GM12875 (cell line): ENCODE measurements around the gene NUP42.

ENCODE experiments used
- H3K4me3 ChIP-seq: one replicate; pipeline ENCODE4 v1.5.1; 2011; ENCODE audit warnings: low read depth, low read length, control low read depth
- CTCF ChIP-seq: IDR thresholded peaks from 2 replicates; pipeline ENCODE4 v1.5.1; 2011; ENCODE audit warnings: low read depth, mild to moderate bottlenecking, control low read depth, inconsistent platforms, low read length, moderate library complexity, borderline replicate concordance; ENCODE audit not compliant: insufficient read depth

The NUP42 gene

GRCh38 chr7:23161482-23161881, 20.4 kb upstream of the NUP42 start:
- no peak overlapping the region for H3K4me3 ChIP-seq
- no peak for TF ChIP-seq CTCF

GRCh38 chr7:23164846-23165245, 17.0 kb upstream of the NUP42 start:
- no peak overlapping the region for H3K4me3 ChIP-seq
- no peak for TF ChIP-seq CTCF

- no peak for TF ChIP-seq CTCF
- H3K4me3 ChIP-seq, result no peak overlapping the region
Measured at GRCh38 chr7:23165316-23165715, 16.5 kb upstream of the NUP42 start.

GRCh38 chr7:23167691-23168090, 14.2 kb upstream of the NUP42 start:
- no peak overlapping the region for H3K4me3 ChIP-seq
- no peak for TF ChIP-seq CTCF

- TF ChIP-seq CTCF, result no peak
- no peak overlapping the region for H3K4me3 ChIP-seq
Measured at GRCh38 chr7:23168111-23168885, 13.6 kb upstream of the NUP42 start.

- no peak overlapping the region for H3K4me3 ChIP-seq
- TF ChIP-seq CTCF, result no peak
Measured at GRCh38 chr7:23175938-23176337, 5.9 kb upstream of the NUP42 start.

- no peak for TF ChIP-seq CTCF
- peak overlapping the region; percentile 73 for H3K4me3 ChIP-seq
Measured at GRCh38 chr7:23183279-23184012, 1.6 kb downstream of the NUP42 start.
